ENCODE data around the gene AFAP1L1.
A peak's percentile ranks its signal among the peaks of the same experiment; 100 is the strongest.
"Not testable (repeated sequence)": the region's sequence is repeated elsewhere in the genome, so short reads cannot be mapped to it uniquely, and the experiment has no call there.

AFAP1L1 gene

GRCh38 chr5:149254506-149254905, 17.2 kb upstream of the AFAP1L1 start:
- Mint-ChIP-seq H3K4me1 (no peaks in the 10 kb centered on the region), H3K27ac (no peak overlapping the region), H3K9me3 (no peaks in the 10 kb centered on the region), H3K4me3 (no peak overlapping the region), H3K36me3 (no peaks in the 10 kb centered on the region), H3K27me3 (no peaks in the 10 kb centered on the region)

GRCh38 chr5:149256451-149256850, 15.2 kb upstream of the AFAP1L1 start:
- H3K36me3 Mint-ChIP-seq: no peaks in the 10 kb centered on the region
- H3K27me3 Mint-ChIP-seq: no peaks in the 10 kb centered on the region
- no peak overlapping the region for H3K27ac Mint-ChIP-seq
- H3K9me3 Mint-ChIP-seq: no peaks in the 10 kb centered on the region
- no peak overlapping the region for H3K4me3 Mint-ChIP-seq
- no peaks in the 10 kb centered on the region for H3K4me1 Mint-ChIP-seq

- H3K27ac Mint-ChIP-seq: no peak overlapping the region
- H3K27me3 Mint-ChIP-seq: no peaks in the 10 kb centered on the region
- no peak overlapping the region for H3K4me3 Mint-ChIP-seq
- H3K9me3 Mint-ChIP-seq: no peaks in the 10 kb centered on the region
- no peaks in the 10 kb centered on the region for H3K36me3 Mint-ChIP-seq
- H3K4me1 Mint-ChIP-seq: no peaks in the 10 kb centered on the region
These were observed 14.5 kb upstream of the AFAP1L1 start for GRCh38 chr5:149257131-149257530.

- Mint-ChIP-seq H3K27me3 (no peaks in the 10 kb centered on the region), H3K27ac (no peak overlapping the region), H3K9me3 (no peaks in the 10 kb centered on the region), H3K36me3 (no peaks in the 10 kb centered on the region), H3K4me3 (no peak overlapping the region), H3K4me1 (no peaks in the 10 kb centered on the region)
These were observed 13.6 kb upstream of the AFAP1L1 start for GRCh38 chr5:149257889-149258705.

- H3K4me1 Mint-ChIP-seq: peaks cover 8% of the 10 kb centered on the region
- no peak overlapping the region for H3K27ac Mint-ChIP-seq
- no peak overlapping the region for H3K4me3 Mint-ChIP-seq
- no peaks in the 10 kb centered on the region for H3K36me3 Mint-ChIP-seq
- no peaks in the 10 kb centered on the region for H3K27me3 Mint-ChIP-seq
- no peaks in the 10 kb centered on the region for H3K9me3 Mint-ChIP-seq
These were observed 10.9 kb upstream of the AFAP1L1 start for GRCh38 chr5:149260761-149261160.

GRCh38 chr5:149261246-149261645, 10.4 kb upstream of the AFAP1L1 start:
- Mint-ChIP-seq H3K9me3 (no peaks in the 10 kb centered on the region), H3K4me3 (no peak overlapping the region), H3K4me1 (peaks cover 8% of the 10 kb centered on the region), H3K27me3 (no peaks in the 10 kb centered on the region), H3K36me3 (no peaks in the 10 kb centered on the region), H3K27ac (no peak overlapping the region)

GRCh38 chr5:149262315-149262714, 9.3 kb upstream of the AFAP1L1 start:
- Mint-ChIP-seq H3K36me3 (no peaks in the 10 kb centered on the region), H3K9me3 (no peaks in the 10 kb centered on the region), H3K27ac (no peak overlapping the region), H3K4me1 (peaks cover 8% of the 10 kb centered on the region), H3K4me3 (no peak overlapping the region), H3K27me3 (no peaks in the 10 kb centered on the region)

GRCh38 chr5:149264439-149265067, 7.1 kb upstream of the AFAP1L1 start:
- Mint-ChIP-seq H3K27me3 (peaks cover 3% of the 10 kb centered on the region), H3K4me1 (peaks cover 11% of the 10 kb centered on the region), H3K9me3 (no peaks in the 10 kb centered on the region), H3K4me3 (no peak overlapping the region), H3K27ac (no peak overlapping the region), H3K36me3 (peaks cover 2% of the 10 kb centered on the region)

- Mint-ChIP-seq H3K9me3 (no peaks in the 10 kb centered on the region), H3K36me3 (peaks cover 2% of the 10 kb centered on the region), H3K4me3 (no peak overlapping the region), H3K27me3 (peaks cover 3% of the 10 kb centered on the region), H3K4me1 (peaks cover 11% of the 10 kb centered on the region), H3K27ac (no peak overlapping the region)
These were observed 6.6 kb upstream of the AFAP1L1 start for GRCh38 chr5:149265068-149265465.

- H3K27ac Mint-ChIP-seq: no peak overlapping the region
- H3K27me3 Mint-ChIP-seq: peaks cover 3% of the 10 kb centered on the region
These were observed 6.1 kb upstream of the AFAP1L1 start for GRCh38 chr5:149265597-149265996.

GRCh38 chr5:149267241-149267973, 4.3 kb upstream of the AFAP1L1 start:
- Mint-ChIP-seq H3K4me1 (peaks cover 22% of the 10 kb centered on the region), H3K9me3 (no peaks in the 10 kb centered on the region), H3K36me3 (peaks cover 2% of the 10 kb centered on the region), H3K4me3 (no peak overlapping the region), H3K27me3 (peaks cover 13% of the 10 kb centered on the region), H3K27ac (no peak overlapping the region)

More at GRCh38 chr5:149265597-149265996, 6.1 kb upstream of the AFAP1L1 start:
- no peak overlapping the region for H3K4me3 Mint-ChIP-seq
- H3K9me3 Mint-ChIP-seq: no peaks in the 10 kb centered on the region
- peaks cover 11% of the 10 kb centered on the region for H3K4me1 Mint-ChIP-seq
- peaks cover 2% of the 10 kb centered on the region for H3K36me3 Mint-ChIP-seq

- Mint-ChIP-seq H3K4me3 (no peak overlapping the region), H3K27ac (no peak overlapping the region), H3K9me3 (no peaks in the 10 kb centered on the region), H3K27me3 (peaks cover 18% of the 10 kb centered on the region), H3K36me3 (peaks cover 2% of the 10 kb centered on the region), H3K4me1 (peaks cover 22% of the 10 kb centered on the region)
These were observed 2.6 kb upstream of the AFAP1L1 start for GRCh38 chr5:149268928-149269557.

- H3K27me3 Mint-ChIP-seq: peaks cover 20% of the 10 kb centered on the region
- peak overlapping the region; percentile 67 for H3K4me3 Mint-ChIP-seq
- H3K9me3 Mint-ChIP-seq: no peaks in the 10 kb centered on the region
- H3K4me1 Mint-ChIP-seq: peaks cover 15% of the 10 kb centered on the region
- H3K27ac Mint-ChIP-seq: peak overlapping the region; percentile 51
- peaks cover 2% of the 10 kb centered on the region for H3K36me3 Mint-ChIP-seq
These were observed 404 bp upstream of the AFAP1L1 start for GRCh38 chr5:149271195-149271715.

- H3K4me3 Mint-ChIP-seq, H3K27ac Mint-ChIP-seq, H3K9me3 Mint-ChIP-seq, H3K36me3 Mint-ChIP-seq: not testable (repeated sequence)
- Mint-ChIP-seq H3K4me1 (peaks cover 15% of the 10 kb centered on the region), H3K27me3 (peaks cover 20% of the 10 kb centered on the region)
These were observed 1.1 kb downstream of the AFAP1L1 start for GRCh38 chr5:149272781-149273180.

GRCh38 chr5:149273237-149273636, 1.6 kb downstream of the AFAP1L1 start:
- Mint-ChIP-seq H3K27me3 (peaks cover 20% of the 10 kb centered on the region), H3K4me3 (no peak overlapping the region)

More at GRCh38 chr5:149273237-149273636, 1.6 kb downstream of the AFAP1L1 start:
- no peak overlapping the region for H3K27ac Mint-ChIP-seq
- H3K36me3 Mint-ChIP-seq: peaks cover 2% of the 10 kb centered on the region
- no peaks in the 10 kb centered on the region for H3K9me3 Mint-ChIP-seq
- H3K4me1 Mint-ChIP-seq: peaks cover 15% of the 10 kb centered on the region

Measured in activated naive CD4-positive, alpha-beta T cell treated with anti-CD3 and anti-CD28 coated beads, Interleukin-2, amount 50 U/mL, for 24 hours (primary cell).